ENCODE measurements around the gene HEATR3.

Gene HEATR3

DNA sequence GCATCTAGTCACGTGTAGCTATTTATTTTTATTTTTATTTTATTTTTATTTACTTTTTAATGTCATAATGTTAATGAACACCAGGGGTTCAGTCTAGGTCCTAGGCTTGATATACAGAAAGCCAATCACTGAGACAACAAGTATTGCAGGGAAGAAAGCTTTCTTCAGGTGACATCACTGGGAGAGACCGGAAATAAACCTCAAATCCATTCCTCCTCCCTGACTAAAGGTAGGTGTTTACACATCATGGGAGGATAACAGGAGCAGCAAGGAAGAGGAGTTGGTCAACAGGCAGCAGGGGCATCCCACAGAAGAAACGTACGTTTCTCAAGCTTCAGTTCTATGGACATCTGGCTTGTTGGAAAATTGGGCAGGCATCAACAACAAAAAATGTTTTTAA is 9.5 kb upstream of the HEATR3 start:
- no peak for DNase-seq (ENCODE audit: low spot score)

GRCh38 chr16:50058091-50058771 is 7.5 kb upstream of the HEATR3 start:
- DNase-seq (ENCODE audit: low spot score) = no peak

DNA sequence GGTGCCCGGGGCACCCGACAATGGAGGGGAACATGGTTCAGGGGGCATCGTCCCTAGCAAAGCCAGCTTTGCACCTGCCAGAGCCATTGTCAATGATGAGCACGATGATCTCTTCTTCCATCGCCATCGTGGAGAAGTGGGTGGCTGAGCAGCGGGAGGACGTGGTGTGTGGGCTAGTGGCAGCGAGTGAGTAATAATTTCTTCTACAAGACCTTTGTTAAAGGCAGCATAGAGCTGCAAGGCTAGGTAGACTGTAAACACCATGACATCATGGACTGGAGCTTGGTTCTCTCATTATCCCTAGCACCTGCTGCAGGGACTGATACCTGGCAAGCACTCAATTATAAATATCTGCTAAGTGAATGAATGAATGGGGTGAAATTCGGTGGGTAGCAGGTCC is 6.7 kb upstream of the HEATR3 start:
- DNase-seq (ENCODE audit: low spot score) = no peak

DNA sequence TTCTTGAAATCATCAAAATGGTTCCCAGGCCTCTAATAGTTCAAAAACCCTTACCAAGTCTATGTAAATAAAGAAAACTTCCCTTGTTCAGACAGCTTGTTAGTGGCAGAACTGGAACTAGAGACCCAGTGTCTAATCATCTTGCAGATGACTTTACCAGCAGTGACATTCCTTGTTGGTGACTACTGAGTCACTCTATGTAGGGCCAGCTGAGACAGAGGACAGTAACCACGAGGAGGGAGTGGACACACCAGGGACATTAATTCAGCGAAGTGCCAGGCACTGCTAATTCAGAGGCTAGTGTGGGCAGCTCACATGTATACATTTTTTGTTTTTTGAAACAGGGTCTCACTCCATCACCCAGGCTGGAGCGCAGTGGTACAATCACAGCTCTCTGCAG is 6.1 kb upstream of the HEATR3 start:
- DNase-seq (ENCODE audit: low spot score) = no peak

DNA sequence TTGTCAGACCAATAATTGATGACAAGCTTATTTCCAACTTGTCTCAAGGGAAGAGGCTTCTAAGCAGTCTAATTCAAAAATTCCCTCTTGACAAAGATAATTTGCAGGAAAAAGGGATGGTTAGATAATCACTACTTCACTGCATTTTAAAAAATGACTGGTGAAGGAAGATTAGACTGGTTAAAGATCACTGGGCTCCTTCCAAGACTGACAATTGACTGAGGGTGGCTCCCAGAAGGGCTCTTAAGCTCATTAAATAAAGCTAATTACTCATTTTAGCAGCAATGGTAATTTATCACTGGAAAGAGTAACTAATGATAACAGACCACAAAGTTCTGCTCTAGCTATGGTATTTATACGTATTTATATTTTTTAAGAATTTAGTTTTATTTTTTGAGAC is 4.4 kb upstream of the HEATR3 start:
- no peak for DNase-seq (ENCODE audit: low spot score)

- no peak for DNase-seq (ENCODE audit: low spot score)
Observed at GRCh38 chr16:50065241-50065623, 538 bp upstream of the HEATR3 start.

- DNase-seq (ENCODE audit: low spot score) = no peak
Observed at GRCh38 chr16:50066482-50067289, 916 bp downstream of the HEATR3 start.

GRCh38 chr16:50067290-50067853 is 1.6 kb downstream of the HEATR3 start:
- DNase-seq (ENCODE audit: low spot score) = peak; percentile 34

- peak; percentile 41 for DNase-seq (ENCODE audit: low spot score)
Observed at GRCh38 chr16:50068550-50068949, 2.8 kb downstream of the HEATR3 start.

- DNase-seq (ENCODE audit: low spot score) = no peak
Observed at GRCh38 chr16:50069060-50069459, 3.3 kb downstream of the HEATR3 start.

GRCh38 chr16:50071075-50071671 is 5.4 kb downstream of the HEATR3 start:
- DNase-seq (ENCODE audit: low spot score) = no peak

GRCh38 chr16:50072730-50073129 is 7.0 kb downstream of the HEATR3 start:
- DNase-seq (ENCODE audit: low spot score) = no peak

- no peak for DNase-seq (ENCODE audit: low spot score)
Observed at GRCh38 chr16:50079397-50080140, 13.8 kb downstream of the HEATR3 start.

GRCh38 chr16:50081428-50082018 is 15.8 kb downstream of the HEATR3 start:
- DNase-seq (ENCODE audit: low spot score) = no peak

GRCh38 chr16:50083996-50084395 is 18.2 kb downstream of the HEATR3 start:
- DNase-seq (ENCODE audit: low spot score) = no peak

GRCh38 chr16:50086176-50086575 is 20.4 kb downstream of the HEATR3 start:
- no peak for DNase-seq (ENCODE audit: low spot score)

DNA sequence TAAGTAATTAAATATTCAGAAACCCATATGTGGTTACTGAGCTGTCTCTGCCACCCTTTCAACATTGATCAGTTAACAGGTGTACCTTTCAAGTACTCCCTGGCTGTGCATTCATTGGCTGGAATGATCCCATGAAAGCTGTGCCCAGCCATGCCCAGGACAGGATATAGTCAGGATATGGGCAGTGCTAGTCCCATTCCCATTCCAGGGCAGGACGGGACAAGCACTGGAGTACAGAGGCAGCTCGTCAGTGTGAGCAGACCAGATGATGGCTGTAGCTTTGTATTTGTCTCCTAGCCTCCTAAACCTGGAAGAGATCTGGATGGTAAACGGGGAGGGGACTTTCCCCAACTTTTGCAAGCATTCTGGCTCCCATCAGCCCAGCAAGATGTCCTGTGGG is 22.5 kb downstream of the HEATR3 start:
- DNase-seq (ENCODE audit: low spot score) = no peak

DNA sequence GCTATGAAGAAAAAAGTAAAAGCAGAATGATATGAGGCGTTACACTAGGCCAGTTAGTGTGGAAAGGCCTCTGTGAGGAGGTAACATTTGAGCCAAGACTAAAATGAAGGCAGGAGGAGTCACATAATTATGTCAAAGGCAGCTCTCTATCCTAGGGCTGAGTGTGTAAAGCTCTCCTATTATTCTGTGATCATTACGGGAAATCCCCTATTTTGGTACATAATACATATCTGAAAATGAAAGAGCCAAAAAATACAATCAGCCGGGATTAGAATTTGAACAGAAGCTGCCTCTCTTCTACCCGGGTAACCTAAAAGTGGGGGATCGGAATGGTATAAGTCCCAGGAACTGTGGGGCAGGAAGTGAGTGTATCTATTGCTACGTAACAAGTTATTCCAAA is 27.1 kb downstream of the HEATR3 start:
- DNase-seq (ENCODE audit: low spot score) = no peak

DNA sequence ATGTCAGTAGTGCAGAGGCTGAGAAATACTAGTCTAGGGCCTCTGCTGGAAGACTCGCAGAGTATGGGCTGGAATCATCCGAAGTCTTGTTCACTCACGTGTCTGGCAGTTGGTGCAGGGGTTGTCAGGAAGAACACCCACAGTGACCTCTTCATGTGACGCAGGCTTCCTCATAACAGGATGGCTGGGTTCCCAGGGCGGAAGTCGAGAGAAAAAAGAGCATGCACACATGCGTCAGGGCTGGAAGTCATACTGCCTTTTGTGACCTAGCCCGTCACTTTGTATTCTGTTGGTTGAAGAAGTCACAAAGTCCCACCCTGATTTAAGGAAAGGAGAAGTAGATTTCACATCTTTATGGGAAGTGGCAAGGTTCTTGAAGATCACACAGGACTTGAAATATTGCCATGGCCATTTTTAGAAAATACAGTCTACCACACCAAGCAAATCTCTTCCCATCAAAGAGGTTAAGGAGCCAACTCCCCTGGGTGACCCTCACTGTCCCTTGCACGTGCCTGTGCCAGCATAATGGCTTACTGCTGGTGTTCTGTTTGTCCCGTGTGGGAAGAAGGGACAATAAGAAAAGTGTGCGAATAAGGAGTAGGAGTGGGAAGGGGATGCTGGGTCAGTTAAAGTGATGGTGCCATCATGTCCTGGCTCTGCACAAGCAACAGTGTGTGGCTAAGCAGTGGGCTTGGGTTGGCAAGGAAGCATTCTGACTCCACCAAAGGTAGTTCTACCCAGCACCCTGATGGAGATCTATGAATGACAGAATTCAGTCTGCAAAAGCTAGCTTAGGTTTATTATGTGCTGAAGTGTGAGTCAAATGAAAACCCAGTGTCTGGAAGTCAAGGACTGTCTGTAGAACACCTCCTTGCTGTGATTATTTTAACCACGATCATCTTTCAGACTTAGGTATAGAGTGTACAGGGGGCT is 28.1 kb downstream of the HEATR3 start:
- DNase-seq (ENCODE audit: low spot score) = peak; percentile 9

DNA sequence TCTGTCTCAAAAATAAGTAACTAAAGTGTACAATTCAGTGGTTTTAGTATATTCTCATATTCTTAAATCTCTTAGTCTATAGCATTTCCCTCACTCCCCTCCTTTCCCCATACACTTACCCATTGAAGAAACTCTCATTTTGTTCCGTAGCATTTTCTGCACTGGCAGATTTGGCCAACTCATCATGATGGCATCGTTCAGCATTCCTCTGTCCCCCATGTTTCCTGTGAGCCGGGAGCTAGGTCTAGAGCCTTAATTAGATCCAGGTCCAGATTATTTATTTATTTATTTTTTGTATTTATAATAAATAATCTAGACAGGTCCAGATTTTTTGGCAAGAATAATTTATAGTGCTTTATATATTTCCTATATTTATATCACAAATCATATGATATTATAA is 31.0 kb downstream of the HEATR3 start:
- peak; percentile 30 for DNase-seq (ENCODE audit: low spot score)

Data from AG08396 (cell line).